H1 (cell line): ENCODE results near the gene NEDD4L. TPM values are rescaled to one million over a fixed set of nuclear protein-coding genes. Genes with fewer than 3 reads are reported as not detected.

Source experiments
- CHD1 ChIP-seq: IDR thresholded peaks from 2 replicates; pipeline ENCODE4 v1.6.1; 2012; ENCODE audit warnings: low read depth, low read length, improper control_type of control experiment
- CHD2 ChIP-seq: IDR thresholded peaks from 2 replicates; pipeline ENCODE4 v1.6.1; 2012; ENCODE audit warnings: low read length, improper control_type of control experiment
- POU5F1 ChIP-seq: IDR thresholded peaks from 2 replicates; pipeline ENCODE4 v1.6.1; 2011; ENCODE audit warnings: low read depth, mild to moderate bottlenecking, low read length, moderate library complexity
- SP1 ChIP-seq: IDR thresholded peaks from 2 replicates; pipeline ENCODE4 v1.6.1; 2011; ENCODE audit warnings: low read depth, low read length
- TEAD4 ChIP-seq: IDR thresholded peaks from 2 replicates; pipeline ENCODE4 v1.6.1; 2012; ENCODE audit warnings: low read depth, low read length, inconsistent platforms, mixed read lengths
- polyA plus RNA-seq, 7 experiments: library from polyadenylated mRNA; depleted of rRNA in 3 of 7; stranded (reverse) in 5 of 7; unstranded in 2 of 7; fragments of >200 nt in 5 of 7; fragments of 200-250 nt in 2 of 7; gene quantifications; 1 replicate in 5 of 7; 2 replicates in 1 of 7; 4 replicates in 1 of 7; pipeline versions ENCODE4 v1.2.1 to v1.2.3, GENCODE V29; 2011 to 2013; ENCODE audit warnings: missing spikeins in 2 of 7, mixed read lengths in 2 of 7
- total RNA-seq: library from RNA; stranded (reverse); fragmentation: NEBNext Ultra II Directional; extraction: Animal tissue kit (Norgen Biotek cat#: 25700); gene quantifications from 2 replicates; pipeline ENCODE4 v1.2.1, GENCODE V29; 2021
- TF ChIP-seq, protein P1 (sequence below): fragments of 300-600 bp; sonication (generic); IDR thresholded peaks from 2 replicates; pipeline ENCODE4 v1.7.1; 2012; ENCODE audit warnings: low read length, moderate library complexity, mild to moderate bottlenecking, inconsistent platforms; ENCODE audit not compliant: insufficient replicate concordance

Gene NEDD4L
- total and polyA plus RNA-seq, 2 of the 8 experiments (the other 6 are each of a cell fraction or from before 2014, with no cell fraction given), result 37.3 to 69.8 TPM

DNA sequence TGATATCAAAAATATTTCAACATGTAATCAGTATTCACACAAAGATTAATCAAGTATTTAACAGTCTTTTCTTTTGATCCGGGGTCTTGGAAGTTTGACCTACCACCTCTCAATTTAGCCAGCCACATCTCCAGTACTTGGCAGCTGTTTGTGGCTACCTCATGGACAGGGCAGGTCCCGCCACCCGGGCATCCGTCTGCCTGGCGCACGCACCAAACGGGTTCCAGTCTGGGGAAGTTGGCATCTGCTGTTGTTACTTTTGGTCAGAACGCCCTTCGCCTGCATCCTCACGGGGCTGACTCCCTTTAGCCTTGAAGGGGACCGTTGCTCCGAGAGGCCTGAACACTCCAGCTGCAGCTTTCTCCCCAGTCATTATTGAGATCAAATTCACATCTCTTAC is 81.7 kb downstream of the NEDD4L start (continued):
- TF ChIP-seq, protein P1, sequence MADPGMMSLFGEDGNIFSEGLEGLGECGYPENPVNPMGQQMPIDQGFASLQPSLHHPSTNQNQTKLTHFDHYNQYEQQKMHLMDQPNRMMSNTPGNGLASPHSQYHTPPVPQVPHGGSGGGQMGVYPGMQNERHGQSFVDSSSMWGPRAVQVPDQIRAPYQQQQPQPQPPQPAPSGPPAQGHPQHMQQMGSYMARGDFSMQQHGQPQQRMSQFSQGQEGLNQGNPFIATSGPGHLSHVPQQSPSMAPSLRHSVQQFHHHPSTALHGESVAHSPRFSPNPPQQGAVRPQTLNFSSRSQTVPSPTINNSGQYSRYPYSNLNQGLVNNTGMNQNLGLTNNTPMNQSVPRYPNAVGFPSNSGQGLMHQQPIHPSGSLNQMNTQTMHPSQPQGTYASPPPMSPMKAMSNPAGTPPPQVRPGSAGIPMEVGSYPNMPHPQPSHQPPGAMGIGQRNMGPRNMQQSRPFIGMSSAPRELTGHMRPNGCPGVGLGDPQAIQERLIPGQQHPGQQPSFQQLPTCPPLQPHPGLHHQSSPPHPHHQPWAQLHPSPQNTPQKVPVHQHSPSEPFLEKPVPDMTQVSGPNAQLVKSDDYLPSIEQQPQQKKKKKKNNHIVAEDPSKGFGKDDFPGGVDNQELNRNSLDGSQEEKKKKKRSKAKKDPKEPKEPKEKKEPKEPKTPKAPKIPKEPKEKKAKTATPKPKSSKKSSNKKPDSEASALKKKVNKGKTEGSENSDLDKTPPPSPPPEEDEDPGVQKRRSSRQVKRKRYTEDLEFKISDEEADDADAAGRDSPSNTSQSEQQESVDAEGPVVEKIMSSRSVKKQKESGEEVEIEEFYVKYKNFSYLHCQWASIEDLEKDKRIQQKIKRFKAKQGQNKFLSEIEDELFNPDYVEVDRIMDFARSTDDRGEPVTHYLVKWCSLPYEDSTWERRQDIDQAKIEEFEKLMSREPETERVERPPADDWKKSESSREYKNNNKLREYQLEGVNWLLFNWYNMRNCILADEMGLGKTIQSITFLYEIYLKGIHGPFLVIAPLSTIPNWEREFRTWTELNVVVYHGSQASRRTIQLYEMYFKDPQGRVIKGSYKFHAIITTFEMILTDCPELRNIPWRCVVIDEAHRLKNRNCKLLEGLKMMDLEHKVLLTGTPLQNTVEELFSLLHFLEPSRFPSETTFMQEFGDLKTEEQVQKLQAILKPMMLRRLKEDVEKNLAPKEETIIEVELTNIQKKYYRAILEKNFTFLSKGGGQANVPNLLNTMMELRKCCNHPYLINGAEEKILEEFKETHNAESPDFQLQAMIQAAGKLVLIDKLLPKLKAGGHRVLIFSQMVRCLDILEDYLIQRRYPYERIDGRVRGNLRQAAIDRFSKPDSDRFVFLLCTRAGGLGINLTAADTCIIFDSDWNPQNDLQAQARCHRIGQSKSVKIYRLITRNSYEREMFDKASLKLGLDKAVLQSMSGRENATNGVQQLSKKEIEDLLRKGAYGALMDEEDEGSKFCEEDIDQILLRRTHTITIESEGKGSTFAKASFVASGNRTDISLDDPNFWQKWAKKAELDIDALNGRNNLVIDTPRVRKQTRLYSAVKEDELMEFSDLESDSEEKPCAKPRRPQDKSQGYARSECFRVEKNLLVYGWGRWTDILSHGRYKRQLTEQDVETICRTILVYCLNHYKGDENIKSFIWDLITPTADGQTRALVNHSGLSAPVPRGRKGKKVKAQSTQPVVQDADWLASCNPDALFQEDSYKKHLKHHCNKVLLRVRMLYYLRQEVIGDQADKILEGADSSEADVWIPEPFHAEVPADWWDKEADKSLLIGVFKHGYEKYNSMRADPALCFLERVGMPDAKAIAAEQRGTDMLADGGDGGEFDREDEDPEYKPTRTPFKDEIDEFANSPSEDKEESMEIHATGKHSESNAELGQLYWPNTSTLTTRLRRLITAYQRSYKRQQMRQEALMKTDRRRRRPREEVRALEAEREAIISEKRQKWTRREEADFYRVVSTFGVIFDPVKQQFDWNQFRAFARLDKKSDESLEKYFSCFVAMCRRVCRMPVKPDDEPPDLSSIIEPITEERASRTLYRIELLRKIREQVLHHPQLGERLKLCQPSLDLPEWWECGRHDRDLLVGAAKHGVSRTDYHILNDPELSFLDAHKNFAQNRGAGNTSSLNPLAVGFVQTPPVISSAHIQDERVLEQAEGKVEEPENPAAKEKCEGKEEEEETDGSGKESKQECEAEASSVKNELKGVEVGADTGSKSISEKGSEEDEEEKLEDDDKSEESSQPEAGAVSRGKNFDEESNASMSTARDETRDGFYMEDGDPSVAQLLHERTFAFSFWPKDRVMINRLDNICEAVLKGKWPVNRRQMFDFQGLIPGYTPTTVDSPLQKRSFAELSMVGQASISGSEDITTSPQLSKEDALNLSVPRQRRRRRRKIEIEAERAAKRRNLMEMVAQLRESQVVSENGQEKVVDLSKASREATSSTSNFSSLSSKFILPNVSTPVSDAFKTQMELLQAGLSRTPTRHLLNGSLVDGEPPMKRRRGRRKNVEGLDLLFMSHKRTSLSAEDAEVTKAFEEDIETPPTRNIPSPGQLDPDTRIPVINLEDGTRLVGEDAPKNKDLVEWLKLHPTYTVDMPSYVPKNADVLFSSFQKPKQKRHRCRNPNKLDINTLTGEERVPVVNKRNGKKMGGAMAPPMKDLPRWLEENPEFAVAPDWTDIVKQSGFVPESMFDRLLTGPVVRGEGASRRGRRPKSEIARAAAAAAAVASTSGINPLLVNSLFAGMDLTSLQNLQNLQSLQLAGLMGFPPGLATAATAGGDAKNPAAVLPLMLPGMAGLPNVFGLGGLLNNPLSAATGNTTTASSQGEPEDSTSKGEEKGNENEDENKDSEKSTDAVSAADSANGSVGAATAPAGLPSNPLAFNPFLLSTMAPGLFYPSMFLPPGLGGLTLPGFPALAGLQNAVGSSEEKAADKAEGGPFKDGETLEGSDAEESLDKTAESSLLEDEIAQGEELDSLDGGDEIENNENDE, result no peak
- TF ChIP-seq CHD1 (no peak), POU5F1 (no peak), TEAD4 (no peak), SP1 (no peak), CHD2 (no peak)
